K562 (cell line): ENCODE data around the gene FANCF. TPM values are rescaled to one million over a fixed set of nuclear protein-coding genes. Genes with fewer than 3 reads are reported as not detected.

ENCODE experiments used
- ATAC-seq: fragments of 200-7000 bp; cut with Tn5 transposase; 3 replicates; pipeline ENCODE4 v1.9.1; 2020; ENCODE audit warnings: moderate library complexity
- BruUV-seq: library from RNA; stranded (reverse); fragments of 400-500 nt; replicated peaks from 2 replicates; lab custom pipeline; 2021; lab: Mats Ljungman, UMichigan
- CTCF ChIA-PET: fragments of 300-600 bp; formaldehyde crosslinking; extraction: SDS; loops from one replicate; lab custom pipeline; 2021; ENCODE audit warnings: low intra/inter-chr PET ratio; lab: Yijun Ruan, JAX
- POLR2A ChIA-PET: fragments of 300-600, 350-650 bp; sonication (Branson Sonifier 250); formaldehyde crosslinking; extraction: SDS; loops from one replicate; lab custom pipeline; 2021; ENCODE audit warnings: antibody characterized with exemption, inconsistent platforms; lab: Yijun Ruan, JAX
- DNase-seq, 4 experiments: peaks; one replicate each; pipeline versions ENCODE4 v3.0.0 to v3.0.0-alpha.2; 2011 to 2018; ENCODE audit warnings: low spot score in 3 of 4, mixed read lengths in 3 of 4; ENCODE audit errors: extremely low read depth in 1 of 4
- FAIRE-seq: peaks from 2 replicates; lab custom pipeline; 2011; peaks lifted over from hg19 to GRCh38; lab: Jason Lieb, UNC
- H2AFZ ChIP-seq: 2 replicates; pipeline ENCODE4 v1.6.0; 2011; ENCODE audit warnings: low read depth, low read length, control low read depth, inconsistent platforms
- H3K27ac ChIP-seq: fragments of 200-600 bp; 3 replicates; pipeline ENCODE4 v1.8.0; 2011; ENCODE audit warnings: low read depth, mild to moderate bottlenecking, control low read depth, inconsistent platforms, low read length, moderate library complexity, mixed read lengths; ENCODE audit errors: extremely low read depth
- H3K27me3 ChIP-seq, 2 experiments: fragments of 300-600 bp in 1 of 2; 2 replicates in 1 of 2; 3 replicates in 1 of 2; pipeline versions ENCODE4 v1.6.0 to v1.8.0; 2011; ENCODE audit warnings: inconsistent platforms in 2 of 2, low read length in 2 of 2, mild to moderate bottlenecking in 1 of 2, mixed read lengths in 1 of 2, moderate library complexity in 1 of 2; ENCODE audit not compliant: control insufficient read depth in 2 of 2, insufficient read depth in 2 of 2
- H3K36me3 ChIP-seq: fragments of 300-600 bp; 3 replicates; pipeline ENCODE4 v1.8.0; 2011; ENCODE audit warnings: mild to moderate bottlenecking, low read length, inconsistent platforms; ENCODE audit not compliant: control insufficient read depth, insufficient read depth
- H3K4me1 ChIP-seq, 2 experiments: fragments of 200-600 bp in 1 of 2; replicated peaks in 1 of 2; 2 replicates in 1 of 2; 3 replicates in 1 of 2; pipeline versions ENCODE4 v1.5.1 to v1.8.0; 2011; ENCODE audit warnings: inconsistent platforms in 2 of 2, low read length in 2 of 2, mild to moderate bottlenecking in 1 of 2, mixed read lengths in 1 of 2, moderate library complexity in 1 of 2; ENCODE audit not compliant: control insufficient read depth in 2 of 2, insufficient read depth in 2 of 2
- H3K4me2 ChIP-seq: 2 replicates; pipeline ENCODE4 v1.6.1; 2011; ENCODE audit warnings: low read length, control low read depth, inconsistent platforms, mixed read lengths; ENCODE audit not compliant: insufficient read depth
- H3K4me3 ChIP-seq: fragments of 200-600 bp; sonication (generic), shearing (Covaris generic); 2 replicates; pipeline ENCODE4 v1.5.1; 2016; ENCODE audit warnings: control low read depth, inconsistent platforms
- H3K79me2 ChIP-seq: fragments of 200-600 bp; 3 replicates; pipeline ENCODE4 v1.8.0; 2011; ENCODE audit warnings: low read length, inconsistent platforms; ENCODE audit not compliant: control insufficient read depth, insufficient read depth
- H3K9ac ChIP-seq, 2 experiments: 2 replicates each; pipeline versions ENCODE4 v1.6.0 to v1.6.1; 2011; ENCODE audit warnings: low read depth in 2 of 2, low read length in 2 of 2, control low read depth in 1 of 2, inconsistent platforms in 1 of 2, mild to moderate bottlenecking in 1 of 2, mixed read lengths in 1 of 2; ENCODE audit not compliant: insufficient read depth in 1 of 2
- H3K9me1 ChIP-seq: one replicate; pipeline ENCODE4 v1.6.0; 2011; ENCODE audit warnings: inconsistent platforms, mild to moderate bottlenecking, low read length, moderate library complexity; ENCODE audit not compliant: control insufficient read depth, insufficient read depth
- H3K9me3 ChIP-seq: replicated peaks from 2 replicates; pipeline ENCODE4 v1.5.1; 2011; ENCODE audit warnings: low read depth, low read length, inconsistent platforms; ENCODE audit not compliant: control insufficient read depth, insufficient read depth
- H4K20me1 ChIP-seq: replicated peaks from 2 replicates; pipeline ENCODE4 v1.6.1; 2011; ENCODE audit warnings: low read length, inconsistent platforms, mixed read lengths; ENCODE audit not compliant: control insufficient read depth, insufficient read depth
- ATF7 ChIP-seq: fragments of 450-650 bp; IDR thresholded peaks from 2 replicates; pipeline ENCODE4 v1.7.1; 2014; ENCODE audit warnings: mild to moderate bottlenecking, moderate library complexity
- EHMT2 ChIP-seq: fragments of 450-650 bp; IDR thresholded peaks from 2 replicates; pipeline ENCODE4 v1.6.1; 2018; ENCODE audit warnings: antibody characterized with exemption
- HDAC1 ChIP-seq, 2 experiments: fragments of 450-650 bp; IDR thresholded peaks; 2 replicates each; pipeline ENCODE4 v1.6.1; 2016 to 2017; ENCODE audit warnings: inconsistent platforms in 1 of 2, mild to moderate bottlenecking in 1 of 2, moderate library complexity in 1 of 2
- MED1 ChIP-seq: sonication (generic); formaldehyde crosslinking; IDR thresholded peaks from 2 replicates; pipeline ENCODE4 v1.8.1; 2023; ENCODE audit warnings: missing genetic modification reagents, borderline replicate concordance
- PCBP1 ChIP-seq: fragments of 200-400 bp; formaldehyde crosslinking; IDR thresholded peaks from 2 replicates; pipeline ENCODE4 v1.6.1; 2018; ENCODE audit warnings: mild to moderate bottlenecking, low read depth, low read length; ENCODE audit not compliant: poor library complexity, severe bottlenecking
- POLR2H ChIP-seq: IDR thresholded peaks from 2 replicates; pipeline ENCODE4 v1.6.1; 2016; ENCODE audit warnings: missing genetic modification characterization, low read depth, mild to moderate bottlenecking, control low read depth, missing compliant biosample characterization, moderate library complexity
- RBFOX2 ChIP-seq: fragments of 200-400 bp; formaldehyde crosslinking; IDR thresholded peaks from 2 replicates; pipeline ENCODE4 v1.6.1; 2017; ENCODE audit warnings: low read depth, mild to moderate bottlenecking, low read length, moderate library complexity
- RBM34 ChIP-seq: fragments of 200-400 bp; formaldehyde crosslinking; IDR thresholded peaks from 2 replicates; pipeline ENCODE4 v1.6.1; 2018; ENCODE audit warnings: low read length, borderline replicate concordance; ENCODE audit not compliant: insufficient read depth
- SAP30 ChIP-seq: fragments of 200-600 bp; sonication (generic); IDR thresholded peaks from 2 replicates; pipeline ENCODE4 v1.6.1; 2012; ENCODE audit warnings: borderline replicate concordance, low read depth, mild to moderate bottlenecking, moderate library complexity, low read length, control low read depth, inconsistent platforms; ENCODE audit not compliant: insufficient read depth, poor library complexity, severe bottlenecking
- SIN3B ChIP-seq: fragments of 450-650 bp; IDR thresholded peaks from 2 replicates; pipeline ENCODE4 v1.6.1; 2017; ENCODE audit warnings: low read depth, mild to moderate bottlenecking, moderate library complexity
- SRSF1 ChIP-seq: fragments of 200-400 bp; formaldehyde crosslinking; IDR thresholded peaks from 2 replicates; pipeline ENCODE4 v1.6.1; 2017; ENCODE audit warnings: mild to moderate bottlenecking, low read depth, low read length, moderate library complexity
- U2AF1 ChIP-seq: fragments of 200-400 bp; formaldehyde crosslinking; optimal IDR thresholded peaks from 2 replicates; pipeline ENCODE3; 2017; ENCODE audit warnings: mild to moderate bottlenecking, low read depth, low read length, moderate library complexity
- XRCC5 ChIP-seq: fragments of 200-400 bp; formaldehyde crosslinking; IDR thresholded peaks from 2 replicates; pipeline ENCODE4 v1.6.1; 2017; ENCODE audit warnings: low read depth, mild to moderate bottlenecking, low read length
- ZNF445 ChIP-seq: fragments of 250-450 bp; sonication (Bioruptor Pico); IDR thresholded peaks from 2 replicates; pipeline ENCODE4 v1.4.0; 2020; ENCODE audit warnings: low read depth, mild to moderate bottlenecking, moderate library complexity
- ZNF75A ChIP-seq: fragments of 450-650 bp; formaldehyde crosslinking; IDR thresholded peaks from 2 replicates; pipeline ENCODE4 v1.4.0; 2020; ENCODE audit warnings: mild to moderate bottlenecking
- ZNF780A ChIP-seq: fragments of 250-450 bp; sonication (Bioruptor Pico); IDR thresholded peaks from 2 replicates; pipeline ENCODE4 v1.5.0; 2021; ENCODE audit warnings: mild to moderate bottlenecking
- in situ Hi-C: fragments of 300-500 bp; cut with MboI; formaldehyde crosslinking; loops from 4 replicates; pipeline ENCODE4 v1.15.0; 2018; ENCODE audit warnings: inconsistent platforms, mixed read lengths
- intact Hi-C: fragments of 100-400 bp; cut with micrococcal nuclease; formaldehyde crosslinking; loops from 2 replicates; pipeline ENCODE4 v1.14.2; 2022
- polyA plus RNA-seq, 8 experiments: library from polyadenylated mRNA; depleted of rRNA in 4 of 8; stranded (reverse) in 5 of 8; unstranded in 3 of 8; fragments of >200 nt; fragmentation: Nextera tagmentation in 2 of 8; fragmentation: Illumina TruSeq in 1 of 8; extraction: Ambion mirVana in 2 of 8; extraction: Trizol in 1 of 8; gene quantifications; 2 replicates each; pipeline versions ENCODE4 v1.2.1 to v1.2.3, GENCODE V29; 2011 to 2014; ENCODE audit warnings: inconsistent platforms in 1 of 8, missing spikeins in 1 of 8
- total RNA-seq, 7 experiments: library from RNA; depleted of rRNA in 6 of 7; stranded (reverse); fragments of >200 nt in 6 of 7; fragmentation: Illumina TruSeq in 2 of 7; extraction: Trizol in 2 of 7; gene quantifications; 2 replicates each; pipeline versions ENCODE4 v1.2.1 to v1.2.3, GENCODE V29; 2011 to 2021; ENCODE audit warnings: low replicate concordance in 1 of 7
- TF ChIP-seq, protein P1 (sequence below): sonication (generic); formaldehyde crosslinking; IDR thresholded peaks from 2 replicates; pipeline ENCODE4 v1.8.0; 2022; ENCODE audit warnings: missing genetic modification reagents, mild to moderate bottlenecking, borderline replicate concordance
- TF ChIP-seq, protein P2 (sequence below): IDR thresholded peaks from 2 replicates; pipeline ENCODE4 v1.6.1; 2011; ENCODE audit warnings: borderline replicate concordance, low read depth, mild to moderate bottlenecking, moderate library complexity, low read length; ENCODE audit not compliant: insufficient read depth, poor library complexity, severe bottlenecking

Gene FANCF
- total and polyA plus RNA-seq, 9 of the 15 experiments (the other 6 are each of a cell fraction or from before 2014, with no cell fraction given) = 0.99 to 10.3 (median 7.5) TPM

DNA sequence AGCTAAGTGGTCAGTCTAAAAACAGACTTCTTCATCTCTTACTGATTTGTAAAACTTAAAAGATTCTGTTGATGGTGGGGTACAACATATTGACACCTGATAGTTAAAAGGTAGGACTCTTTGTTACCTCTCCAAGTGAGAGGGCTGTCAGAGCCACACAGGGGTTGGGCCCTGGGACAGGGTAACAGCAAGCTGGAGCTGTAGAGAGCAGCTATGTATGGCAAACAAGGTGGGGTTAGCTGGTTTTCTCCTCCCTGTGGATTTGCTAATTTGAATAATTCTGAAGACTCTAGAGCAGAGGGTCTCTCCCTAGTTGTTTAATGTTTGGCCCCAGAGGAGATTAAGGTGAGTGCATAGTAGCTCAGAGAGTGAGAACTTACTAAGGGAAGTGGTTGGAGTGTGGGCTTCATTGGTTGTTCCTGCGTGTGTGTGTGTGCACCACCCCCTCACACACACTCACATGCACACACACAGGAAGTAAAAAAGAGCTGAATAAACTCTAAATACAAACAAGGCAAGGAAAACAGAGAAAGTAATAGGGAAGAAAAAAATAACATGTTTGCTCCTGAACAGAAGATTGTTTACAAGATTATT lies 31.6 kb upstream of the FANCF start (continued):
- TF ChIP-seq RBFOX2 (no peak), RBM34 (no peak), ZNF75A (CRISPR knock-in tag) (no peak)

DNA sequence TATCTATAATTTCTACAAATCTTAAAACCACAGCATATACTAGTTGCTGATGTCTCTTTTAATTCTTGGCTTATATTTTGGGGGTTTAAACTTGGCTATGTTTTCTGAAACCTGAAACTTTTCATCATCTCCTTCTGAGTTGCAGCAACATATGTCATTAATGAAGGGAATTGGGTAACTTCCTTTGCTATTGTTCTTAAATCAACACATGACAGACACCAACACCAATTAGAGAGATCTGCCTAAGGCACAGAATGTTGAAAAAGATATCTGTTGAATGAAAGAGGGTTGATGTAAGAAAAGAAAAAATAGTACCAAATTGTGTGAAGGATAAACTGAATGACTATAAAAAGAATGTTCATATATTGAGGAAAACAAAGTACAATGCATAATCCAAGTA lies 30.5 kb upstream of the FANCF start:
- Histone ChIP-seq H2AFZ (no peak overlapping the region), H3K27ac (no peak overlapping the region), H3K9me3 (no peaks in the 10 kb centered on the region), H3K4me2 (no peak overlapping the region), H3K27me3 (no peaks in the 10 kb centered on the region), H3K4me1 (no peaks in the 10 kb centered on the region), H4K20me1 (no peaks in the 10 kb centered on the region), H3K36me3 (no peaks in the 10 kb centered on the region), H3K4me3 (no peak overlapping the region), H3K9ac (no peak overlapping the region), H3K79me2 (no peaks in the 10 kb centered on the region), H3K9me1 (no peaks in the 10 kb centered on the region)
- in situ Hi-C loops = no loop called here
- DNase-seq (no peak), FAIRE-seq (no peak), ATAC-seq (no peak)
- BruUV-seq = no TSS peak
- intact Hi-C loops = no loop called here
- ChIA-PET CTCF (no interaction called here), POLR2A (interaction anchor here (1.1 kb wide), 1 partner anchor 10 kb away, joined by 4 read pairs; the partner anchor contains the start of gene GAS2)
- no peak for TF ChIP-seq EHMT2
- no peak for TF ChIP-seq SAP30
- no peak for TF ChIP-seq HDAC1 (IDR thresholded peaks at IDR 0.05)
- no peak for TF ChIP-seq ATF7
- no peak for TF ChIP-seq U2AF1
- no peak for TF ChIP-seq SRSF1
- no peak for TF ChIP-seq POLR2H (tag)
- TF ChIP-seq XRCC5 = no peak
- no peak for TF ChIP-seq SIN3B
- no peak for TF ChIP-seq PCBP1
- TF ChIP-seq MED1 (CRISPR knock-in tag) = no peak
- no peak for TF ChIP-seq ZNF445 (CRISPR knock-in tag)
- TF ChIP-seq, protein P1, sequence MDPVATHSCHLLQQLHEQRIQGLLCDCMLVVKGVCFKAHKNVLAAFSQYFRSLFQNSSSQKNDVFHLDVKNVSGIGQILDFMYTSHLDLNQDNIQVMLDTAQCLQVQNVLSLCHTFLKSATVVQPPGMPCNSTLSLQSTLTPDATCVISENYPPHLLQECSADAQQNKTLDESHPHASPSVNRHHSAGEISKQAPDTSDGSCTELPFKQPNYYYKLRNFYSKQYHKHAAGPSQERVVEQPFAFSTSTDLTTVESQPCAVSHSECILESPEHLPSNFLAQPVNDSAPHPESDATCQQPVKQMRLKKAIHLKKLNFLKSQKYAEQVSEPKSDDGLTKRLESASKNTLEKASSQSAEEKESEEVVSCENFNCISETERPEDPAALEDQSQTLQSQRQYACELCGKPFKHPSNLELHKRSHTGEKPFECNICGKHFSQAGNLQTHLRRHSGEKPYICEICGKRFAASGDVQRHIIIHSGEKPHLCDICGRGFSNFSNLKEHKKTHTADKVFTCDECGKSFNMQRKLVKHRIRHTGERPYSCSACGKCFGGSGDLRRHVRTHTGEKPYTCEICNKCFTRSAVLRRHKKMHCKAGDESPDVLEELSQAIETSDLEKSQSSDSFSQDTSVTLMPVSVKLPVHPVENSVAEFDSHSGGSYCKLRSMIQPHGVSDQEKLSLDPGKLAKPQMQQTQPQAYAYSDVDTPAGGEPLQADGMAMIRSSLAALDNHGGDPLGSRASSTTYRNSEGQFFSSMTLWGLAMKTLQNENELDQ (CRISPR knock-in tag) = no peak
- no peak for TF ChIP-seq ZNF780A (CRISPR knock-in tag)
- TF ChIP-seq, protein P2, sequence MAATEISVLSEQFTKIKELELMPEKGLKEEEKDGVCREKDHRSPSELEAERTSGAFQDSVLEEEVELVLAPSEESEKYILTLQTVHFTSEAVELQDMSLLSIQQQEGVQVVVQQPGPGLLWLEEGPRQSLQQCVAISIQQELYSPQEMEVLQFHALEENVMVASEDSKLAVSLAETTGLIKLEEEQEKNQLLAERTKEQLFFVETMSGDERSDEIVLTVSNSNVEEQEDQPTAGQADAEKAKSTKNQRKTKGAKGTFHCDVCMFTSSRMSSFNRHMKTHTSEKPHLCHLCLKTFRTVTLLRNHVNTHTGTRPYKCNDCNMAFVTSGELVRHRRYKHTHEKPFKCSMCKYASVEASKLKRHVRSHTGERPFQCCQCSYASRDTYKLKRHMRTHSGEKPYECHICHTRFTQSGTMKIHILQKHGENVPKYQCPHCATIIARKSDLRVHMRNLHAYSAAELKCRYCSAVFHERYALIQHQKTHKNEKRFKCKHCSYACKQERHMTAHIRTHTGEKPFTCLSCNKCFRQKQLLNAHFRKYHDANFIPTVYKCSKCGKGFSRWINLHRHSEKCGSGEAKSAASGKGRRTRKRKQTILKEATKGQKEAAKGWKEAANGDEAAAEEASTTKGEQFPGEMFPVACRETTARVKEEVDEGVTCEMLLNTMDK = no peak
